Measurements from ENCODE around the gene COL4A2.

DNA sequence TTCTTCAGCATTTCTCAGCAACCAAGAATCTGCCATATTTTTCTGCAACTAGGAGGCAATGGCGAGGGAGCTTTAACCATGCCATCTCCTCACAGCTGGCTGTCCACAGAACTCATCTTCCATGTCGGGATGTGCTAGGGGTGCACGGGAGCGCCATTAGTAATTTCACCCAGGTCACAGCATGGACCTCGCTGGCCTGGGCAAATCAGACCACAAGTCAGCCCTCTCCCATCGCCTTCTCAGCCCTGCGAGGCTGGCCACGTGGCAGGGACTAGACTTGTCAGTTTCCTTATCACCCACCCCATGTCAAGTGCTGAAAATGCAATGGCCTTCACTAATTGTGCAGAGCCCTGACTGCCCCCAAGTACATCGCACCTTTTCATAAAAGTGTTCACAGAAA, 15.8 kb upstream of the COL4A2 start:
- TF ChIP-seq SCRT2 (tag by site-specific recombination; IDR thresholded peaks at IDR 0.05) (no peak), SETDB1 (IDR thresholded peaks at IDR 0.05; ENCODE audit: insufficient read length, low read length) (no peak)
- TF ChIP-seq, protein P1, sequence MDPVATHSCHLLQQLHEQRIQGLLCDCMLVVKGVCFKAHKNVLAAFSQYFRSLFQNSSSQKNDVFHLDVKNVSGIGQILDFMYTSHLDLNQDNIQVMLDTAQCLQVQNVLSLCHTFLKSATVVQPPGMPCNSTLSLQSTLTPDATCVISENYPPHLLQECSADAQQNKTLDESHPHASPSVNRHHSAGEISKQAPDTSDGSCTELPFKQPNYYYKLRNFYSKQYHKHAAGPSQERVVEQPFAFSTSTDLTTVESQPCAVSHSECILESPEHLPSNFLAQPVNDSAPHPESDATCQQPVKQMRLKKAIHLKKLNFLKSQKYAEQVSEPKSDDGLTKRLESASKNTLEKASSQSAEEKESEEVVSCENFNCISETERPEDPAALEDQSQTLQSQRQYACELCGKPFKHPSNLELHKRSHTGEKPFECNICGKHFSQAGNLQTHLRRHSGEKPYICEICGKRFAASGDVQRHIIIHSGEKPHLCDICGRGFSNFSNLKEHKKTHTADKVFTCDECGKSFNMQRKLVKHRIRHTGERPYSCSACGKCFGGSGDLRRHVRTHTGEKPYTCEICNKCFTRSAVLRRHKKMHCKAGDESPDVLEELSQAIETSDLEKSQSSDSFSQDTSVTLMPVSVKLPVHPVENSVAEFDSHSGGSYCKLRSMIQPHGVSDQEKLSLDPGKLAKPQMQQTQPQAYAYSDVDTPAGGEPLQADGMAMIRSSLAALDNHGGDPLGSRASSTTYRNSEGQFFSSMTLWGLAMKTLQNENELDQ (tag by site-specific recombination; IDR thresholded peaks at IDR 0.05; ENCODE audit: low read depth): no peak
- TF ChIP-seq, protein P2, sequence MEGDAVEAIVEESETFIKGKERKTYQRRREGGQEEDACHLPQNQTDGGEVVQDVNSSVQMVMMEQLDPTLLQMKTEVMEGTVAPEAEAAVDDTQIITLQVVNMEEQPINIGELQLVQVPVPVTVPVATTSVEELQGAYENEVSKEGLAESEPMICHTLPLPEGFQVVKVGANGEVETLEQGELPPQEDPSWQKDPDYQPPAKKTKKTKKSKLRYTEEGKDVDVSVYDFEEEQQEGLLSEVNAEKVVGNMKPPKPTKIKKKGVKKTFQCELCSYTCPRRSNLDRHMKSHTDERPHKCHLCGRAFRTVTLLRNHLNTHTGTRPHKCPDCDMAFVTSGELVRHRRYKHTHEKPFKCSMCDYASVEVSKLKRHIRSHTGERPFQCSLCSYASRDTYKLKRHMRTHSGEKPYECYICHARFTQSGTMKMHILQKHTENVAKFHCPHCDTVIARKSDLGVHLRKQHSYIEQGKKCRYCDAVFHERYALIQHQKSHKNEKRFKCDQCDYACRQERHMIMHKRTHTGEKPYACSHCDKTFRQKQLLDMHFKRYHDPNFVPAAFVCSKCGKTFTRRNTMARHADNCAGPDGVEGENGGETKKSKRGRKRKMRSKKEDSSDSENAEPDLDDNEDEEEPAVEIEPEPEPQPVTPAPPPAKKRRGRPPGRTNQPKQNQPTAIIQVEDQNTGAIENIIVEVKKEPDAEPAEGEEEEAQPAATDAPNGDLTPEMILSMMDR (tag by site-specific recombination; IDR thresholded peaks at IDR 0.05): no peak
- TF ChIP-seq, protein P3, sequence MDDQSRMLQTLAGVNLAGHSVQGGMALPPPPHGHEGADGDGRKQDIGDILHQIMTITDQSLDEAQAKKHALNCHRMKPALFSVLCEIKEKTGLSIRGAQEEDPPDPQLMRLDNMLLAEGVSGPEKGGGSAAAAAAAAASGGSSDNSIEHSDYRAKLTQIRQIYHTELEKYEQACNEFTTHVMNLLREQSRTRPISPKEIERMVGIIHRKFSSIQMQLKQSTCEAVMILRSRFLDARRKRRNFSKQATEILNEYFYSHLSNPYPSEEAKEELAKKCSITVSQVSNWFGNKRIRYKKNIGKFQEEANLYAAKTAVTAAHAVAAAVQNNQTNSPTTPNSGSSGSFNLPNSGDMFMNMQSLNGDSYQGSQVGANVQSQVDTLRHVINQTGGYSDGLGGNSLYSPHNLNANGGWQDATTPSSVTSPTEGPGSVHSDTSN (CRISPR knock-in tag; IDR thresholded peaks at IDR 0.05): no peak
